Spleen (tissue), 7 donors: ENCODE measurements around the gene PCYT1B.

Source experiments
- CTCF ChIP-seq, 11 experiments: fragments of 200-600 bp in 7 of 11; fragments of 450-650 bp in 4 of 11; sonication (generic) in 4 of 11; IDR thresholded peaks in 8 of 11; conservative IDR thresholded peaks in 3 of 11; 1 replicate in 7 of 11; 2 replicates in 4 of 11; pipeline versions ENCODE4 v1.4.0 to v1.8.0; 2016 to 2021; ENCODE audit warnings: antibody characterized with exemption in 11 of 11, inconsistent platforms in 4 of 11, mild to moderate bottlenecking in 1 of 11
- POLR2A ChIP-seq, 3 donors: fragments of 450-650 bp; IDR thresholded peaks; one replicate each; pipeline ENCODE4 v1.5.1; 2017; ENCODE audit warnings: antibody characterized with exemption in 3 of 3, mild to moderate bottlenecking in 1 of 3
- POLR2AphosphoS5 ChIP-seq, 3 donors: sonication (generic); formaldehyde crosslinking; IDR thresholded peaks; one replicate each; pipeline ENCODE4 v1.5.1; 2017; ENCODE audit warnings: antibody characterized with exemption in 3 of 3
- donor health status: DM: no; HTN: no; CAD: no; lungs with moderate emphysema.
- donor health status: DM: no; HTN: no; CAD: no.
- donor health status: DM: no; HTN: no; CAD: no.

DNA sequence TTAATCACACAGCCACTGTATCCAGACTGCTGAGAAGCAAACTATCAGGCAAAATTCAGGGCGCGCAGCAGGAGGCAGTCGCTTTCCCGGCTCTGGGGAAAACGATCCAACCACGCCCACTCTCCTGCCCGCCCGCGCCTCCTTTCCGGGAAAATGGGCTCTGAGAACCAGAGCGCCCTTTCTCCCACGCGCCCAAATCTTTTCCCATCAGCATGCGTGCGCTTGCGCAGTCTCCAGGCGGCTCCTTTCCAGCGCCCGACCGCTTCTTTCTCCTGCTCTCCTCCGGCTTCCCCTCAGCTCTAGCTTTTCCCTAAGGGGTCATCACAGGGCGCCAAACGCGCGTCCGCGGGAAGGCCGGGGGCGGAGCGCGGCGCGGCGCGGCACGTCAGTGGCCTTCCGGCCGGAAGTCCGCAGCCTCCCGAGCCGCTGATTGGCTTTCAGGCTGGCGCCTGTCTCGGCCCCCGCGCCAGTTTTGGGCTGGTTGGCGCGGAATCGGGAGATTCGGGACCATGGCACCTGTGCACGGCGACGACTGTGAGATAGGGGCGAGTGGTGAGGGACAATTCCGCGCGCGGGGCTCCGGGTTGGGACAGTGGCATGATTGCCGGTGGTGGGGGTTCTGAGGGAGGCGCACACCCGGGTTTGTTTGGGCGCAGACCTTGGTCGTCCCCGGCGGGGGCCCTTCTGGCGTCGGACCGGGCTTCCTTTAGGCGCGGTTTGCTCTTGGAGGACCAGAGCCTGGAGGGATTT, 46.5 kb upstream of the PCYT1B start, which contains the start of gene POLA1:
- TF ChIP-seq CTCF (IDR thresholded peaks at IDR 0.05 in 8 of 11, conservative IDR thresholded peaks at IDR 0.05 in 3 of 11) (no peak), POLR2A (IDR thresholded peaks at IDR 0.05) (no peak), POLR2AphosphoS5 (IDR thresholded peaks at IDR 0.05) (peak; percentile 69 to 87 (median 82))
